Omental fat pad (tissue), 4 donors: Measurements from ENCODE around the gene AOC1. TPM values are rescaled to one million over a fixed set of nuclear protein-coding genes. Genes with fewer than 3 reads are reported as not detected.

Experiments
- ATAC-seq: fragments of 150-250 bp; one replicate; pipeline ENCODE4 v1.9.1; 2016; ENCODE audit warnings: mild to moderate bottlenecking, moderate library complexity; ENCODE audit not compliant: low FRiP score
- DNase-seq: peaks from one replicate; pipeline ENCODE4 v3.0.0-alpha.2; 2019; ENCODE audit warnings: low spot score
- total RNA-seq, 4 donors: library from RNA; depleted of rRNA; stranded (reverse); fragments of >200 nt; gene quantifications; one replicate each; pipeline ENCODE4 v1.1.0, GENCODE V29; 2016
- TF ChIP-seq, protein P1 (sequence below), 3 donors: fragments of 450-650 bp; IDR thresholded peaks; one replicate each; pipeline ENCODE4 v1.5.1; 2016 to 2017; ENCODE audit warnings: antibody characterized with exemption in 3 of 3, mild to moderate bottlenecking in 3 of 3, moderate library complexity in 2 of 3

The AOC1 gene
- total RNA-seq, 4 donors from 2014 or later: not detected

DNA sequence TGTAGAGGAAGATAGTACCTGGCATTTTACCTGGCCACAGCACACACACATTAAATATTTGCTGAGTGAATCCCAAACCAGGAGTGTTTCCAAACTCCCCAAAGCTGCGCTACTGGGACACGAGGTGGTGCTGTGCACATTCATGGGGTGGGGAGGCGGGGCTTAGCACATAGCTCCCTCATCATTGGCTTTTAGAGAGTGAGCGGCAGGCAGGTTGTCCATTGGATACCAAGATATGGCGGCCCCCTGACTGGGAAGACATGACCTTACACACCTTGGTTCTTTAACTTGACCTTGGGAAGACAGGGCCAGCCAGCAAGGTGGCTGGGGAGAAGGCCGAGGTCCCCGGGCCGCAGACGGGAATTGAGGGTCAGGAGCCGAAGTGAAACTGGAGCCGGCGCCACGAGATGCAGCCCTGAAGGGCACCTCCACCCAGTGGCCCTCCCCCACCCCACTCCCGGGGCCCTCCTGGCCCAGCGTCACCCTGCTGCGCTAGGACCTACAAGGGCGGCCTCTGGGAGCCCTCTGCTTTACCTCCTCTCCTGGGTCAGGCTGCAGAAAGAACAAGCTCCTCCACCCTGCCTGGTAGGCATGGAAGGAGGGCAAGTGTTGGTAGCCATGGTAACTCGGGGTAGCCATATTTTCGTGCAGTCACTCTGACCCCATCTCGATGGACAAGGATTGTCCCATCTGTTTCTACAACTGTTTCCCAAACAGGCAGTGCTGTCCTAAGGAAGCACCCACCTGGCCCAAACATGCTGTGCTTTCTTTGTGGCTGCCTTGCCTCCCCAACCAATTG, 27.7 kb upstream of the AOC1 start:
- ATAC-seq (no peak), DNase-seq (no peak)
- TF ChIP-seq, protein P1, sequence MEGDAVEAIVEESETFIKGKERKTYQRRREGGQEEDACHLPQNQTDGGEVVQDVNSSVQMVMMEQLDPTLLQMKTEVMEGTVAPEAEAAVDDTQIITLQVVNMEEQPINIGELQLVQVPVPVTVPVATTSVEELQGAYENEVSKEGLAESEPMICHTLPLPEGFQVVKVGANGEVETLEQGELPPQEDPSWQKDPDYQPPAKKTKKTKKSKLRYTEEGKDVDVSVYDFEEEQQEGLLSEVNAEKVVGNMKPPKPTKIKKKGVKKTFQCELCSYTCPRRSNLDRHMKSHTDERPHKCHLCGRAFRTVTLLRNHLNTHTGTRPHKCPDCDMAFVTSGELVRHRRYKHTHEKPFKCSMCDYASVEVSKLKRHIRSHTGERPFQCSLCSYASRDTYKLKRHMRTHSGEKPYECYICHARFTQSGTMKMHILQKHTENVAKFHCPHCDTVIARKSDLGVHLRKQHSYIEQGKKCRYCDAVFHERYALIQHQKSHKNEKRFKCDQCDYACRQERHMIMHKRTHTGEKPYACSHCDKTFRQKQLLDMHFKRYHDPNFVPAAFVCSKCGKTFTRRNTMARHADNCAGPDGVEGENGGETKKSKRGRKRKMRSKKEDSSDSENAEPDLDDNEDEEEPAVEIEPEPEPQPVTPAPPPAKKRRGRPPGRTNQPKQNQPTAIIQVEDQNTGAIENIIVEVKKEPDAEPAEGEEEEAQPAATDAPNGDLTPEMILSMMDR (IDR thresholded peaks at IDR 0.05): no peak

DNA sequence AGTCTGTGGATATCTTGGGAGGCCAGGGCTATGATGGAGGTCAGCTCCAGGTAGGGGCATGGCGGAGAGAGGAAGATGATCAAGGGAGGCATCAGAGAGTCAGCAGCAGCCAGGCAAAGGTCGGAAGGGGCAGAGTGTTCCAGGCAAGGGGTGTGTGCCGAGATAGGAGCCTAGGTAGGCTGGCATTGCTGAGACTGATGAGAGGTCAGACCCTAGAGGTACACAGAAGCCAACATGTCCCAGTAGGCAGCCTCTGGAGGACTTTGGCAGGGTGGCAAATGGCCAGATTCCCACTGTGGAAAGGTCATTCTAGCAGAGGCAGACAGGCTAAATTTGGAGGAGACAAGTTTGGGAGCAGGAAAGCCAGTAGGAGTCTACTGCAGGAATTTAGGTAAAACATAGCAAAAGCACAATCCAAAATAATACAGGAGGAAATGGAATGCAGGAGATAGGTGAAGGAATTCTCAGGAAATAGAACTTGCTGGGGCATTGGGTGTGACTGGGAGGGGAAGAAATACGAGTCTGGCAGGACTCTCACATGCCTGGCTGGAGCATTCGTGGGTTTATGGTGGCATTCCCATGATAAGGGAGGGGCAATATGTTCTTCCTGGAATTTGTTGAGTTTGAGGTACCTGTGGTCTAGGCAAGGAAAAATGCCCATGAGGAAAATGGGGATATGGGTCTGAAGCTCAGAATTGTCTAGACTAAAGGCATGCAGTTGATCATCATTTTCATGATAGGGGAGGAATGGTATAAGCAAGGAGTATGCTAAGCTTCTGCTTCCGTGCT, 26.1 kb upstream of the AOC1 start:
- TF ChIP-seq, protein P1 (IDR thresholded peaks at IDR 0.05): no peak
- no peak for ATAC-seq
- DNase-seq: no peak

DNA sequence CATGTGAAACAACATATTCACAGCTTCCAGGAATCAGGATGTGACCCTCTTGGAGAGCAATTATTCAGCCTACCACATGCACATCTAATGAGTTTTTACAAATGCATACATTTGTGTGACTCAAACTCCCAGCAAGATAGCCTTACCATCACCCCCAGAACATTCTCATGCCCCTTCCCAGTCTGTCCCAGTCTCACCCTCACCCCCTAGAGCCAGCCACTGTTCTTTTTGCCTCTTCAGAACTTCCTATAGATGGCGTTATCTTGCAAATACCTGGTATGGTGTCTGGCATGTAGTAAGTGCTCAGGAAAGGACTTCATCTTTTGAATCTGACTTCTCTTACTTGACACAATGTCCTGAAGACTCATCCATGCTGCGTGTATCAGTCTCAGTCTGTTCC, 23.9 kb upstream of the AOC1 start:
- DNase-seq: no peak
- ATAC-seq: no peak

DNA sequence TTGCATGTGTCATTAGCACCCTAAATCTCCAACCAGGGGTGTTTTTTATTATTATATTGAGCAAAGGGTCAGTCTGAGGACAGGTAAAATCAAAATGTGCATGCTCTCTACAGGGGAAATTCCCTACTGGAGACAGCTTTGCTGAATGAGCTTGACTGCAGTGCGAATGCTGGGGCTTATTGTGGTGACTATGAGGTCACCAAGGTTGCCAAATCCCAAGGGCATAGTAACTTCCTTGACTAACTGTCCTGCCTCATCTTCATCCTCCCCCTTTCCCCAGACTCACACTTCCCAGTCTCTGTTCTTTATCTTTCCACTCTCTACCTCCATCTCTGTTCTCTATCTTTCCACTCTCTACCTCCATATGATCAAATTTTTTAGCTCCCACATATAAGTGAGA, 22.9 kb upstream of the AOC1 start:
- TF ChIP-seq, protein P1 (IDR thresholded peaks at IDR 0.05): no peak
- DNase-seq (no peak), ATAC-seq (no peak)

More for the DNA sequence above, 23.9 kb upstream of the AOC1 start:
- TF ChIP-seq, protein P1 (IDR thresholded peaks at IDR 0.05): no peak

DNA sequence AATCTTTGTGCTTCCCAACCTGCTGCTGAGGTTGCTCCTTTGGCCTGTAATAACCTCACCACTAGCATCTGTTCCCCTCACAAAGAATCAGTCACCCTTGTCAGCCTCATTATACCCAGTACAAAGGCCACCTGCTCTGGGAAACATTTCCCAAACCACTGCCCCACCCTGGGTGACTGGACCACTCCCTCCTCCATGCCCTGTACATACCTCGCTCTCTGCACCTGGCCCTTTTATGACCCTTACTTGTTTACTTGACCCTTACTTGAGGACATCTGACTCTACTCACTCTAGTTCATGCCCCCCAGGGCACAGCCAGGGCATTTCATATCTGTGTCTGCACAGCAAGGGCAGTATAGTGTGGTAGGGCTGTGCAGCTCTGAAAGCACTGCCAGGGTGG, 21.4 kb upstream of the AOC1 start:
- TF ChIP-seq, protein P1 (IDR thresholded peaks at IDR 0.05): no peak
- DNase-seq (no peak), ATAC-seq (no peak)

DNA sequence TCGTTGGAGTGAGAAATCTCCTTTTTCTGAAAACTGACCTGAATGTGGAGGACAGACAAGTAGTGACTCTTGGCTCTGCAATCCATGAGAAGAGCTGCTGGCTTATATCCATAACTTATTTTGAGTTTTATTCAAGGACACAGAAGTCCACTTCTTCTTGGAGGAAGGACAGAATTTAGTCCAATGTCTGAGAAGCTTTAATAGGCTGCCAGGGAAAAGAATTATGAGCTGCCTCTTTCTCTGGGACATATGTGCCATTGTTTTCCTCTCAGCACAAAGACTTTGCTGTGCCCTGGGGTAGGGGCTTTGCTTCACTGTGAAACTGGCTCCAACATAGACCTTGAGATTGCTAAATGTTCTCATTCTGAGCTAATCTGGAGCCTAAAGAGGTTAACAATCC, 20.5 kb upstream of the AOC1 start:
- no peak for DNase-seq
- ATAC-seq: no peak
- TF ChIP-seq, protein P1 (IDR thresholded peaks at IDR 0.05): no peak
